Measurements from ENCODE around the gene RERG.

GRCh38 chr12:15172060-15172822 lies 49.0 kb downstream of the RERG start:
- TF ChIP-seq POLR2A (IDR thresholded peaks at IDR 0.05) (no peak), POLR2AphosphoS5 (IDR thresholded peaks at IDR 0.05) (no peak), CTCF (IDR thresholded peaks at IDR 0.05) (no peak)

Data from prostate gland (tissue), 2 donors.